Measurements from ENCODE around the gene STK32A.

GRCh38 chr5:147303251-147303650 is 68.4 kb downstream of the STK32A start:
- no peak for TF ChIP-seq EZH2 (IDR thresholded peaks at IDR 0.05; ENCODE audit: borderline replicate concordance, insufficient read depth, low read depth, low read length, poor library complexity, severe bottlenecking)
- no peak for TF ChIP-seq CTCF (IDR thresholded peaks at IDR 0.05)
